ENCODE data around the gene PLPP3. TPM values are rescaled to one million over a fixed set of nuclear protein-coding genes. Genes with fewer than 3 reads are reported as not detected.

PLPP3 gene
- total and polyA plus RNA-seq, 2 experiments from 2014 or later: 41.9 to 61.9 TPM

- no peak for TF ChIP-seq ZNF462 (CRISPR knock-in tag; IDR thresholded peaks at IDR 0.05)
- no peak for TF ChIP-seq ZNF114 (CRISPR knock-in tag; IDR thresholded peaks at IDR 0.05)
- no peak for TF ChIP-seq POLR2AphosphoS5 (IDR thresholded peaks at IDR 0.05; ENCODE audit: low read depth)
- TF ChIP-seq STAT1 (IDR thresholded peaks at IDR 0.05; ENCODE audit: unreplicated experiment): no peak
- no peak for TF ChIP-seq EZH2 (IDR thresholded peaks at IDR 0.05; ENCODE audit: low read depth, unreplicated experiment)
These were observed 26.3 kb downstream of the PLPP3 start (continued) for GRCh38 chr1:56553046-56553445.

- peaks cover 3% of the 10 kb centered on the region for H4K20me1 ChIP-seq (replicated peaks; ENCODE audit: insufficient read depth)
- no peaks in the 10 kb centered on the region for H3K36me3 ChIP-seq (ENCODE audit: insufficient read depth)
- peaks cover 11% of the 10 kb centered on the region for H3K27me3 Mint-ChIP-seq (ENCODE audit: insufficient read depth, low read depth, poor library complexity)
- H3K4me2 ChIP-seq: peak overlapping the region; percentile 47
- DNase-seq (ENCODE audit: low spot score) (no peak), ATAC-seq (no peak)
- H3F3A ChIP-seq (replicated peaks; ENCODE audit: low read depth): peaks cover 10% of the 10 kb centered on the region
- no peak overlapping the region for H2AFZ ChIP-seq
- no peaks in the 10 kb centered on the region for H3K27me3 ChIP-seq (ENCODE audit: insufficient read depth)
- H3K4me1 ChIP-seq (ENCODE audit: insufficient read depth): peaks cover 88% of the 10 kb centered on the region
- H3K9me2 ChIP-seq (ENCODE audit: insufficient read depth): no peaks in the 10 kb centered on the region
- H3K9me3 Mint-ChIP-seq: no peaks in the 10 kb centered on the region
- H3K4me3 Mint-ChIP-seq: no peak overlapping the region
- 0 out of 2 replicates have a peak overlapping the region, but pooled peaks have one; percentile 9 for H3K4me3 ChIP-seq
- H3K79me2 ChIP-seq (replicated peaks; ENCODE audit: insufficient read depth): peaks cover 90% of the 10 kb centered on the region
- H3K4me1 Mint-ChIP-seq: peaks cover 77% of the 10 kb centered on the region
- H3K36me3 Mint-ChIP-seq (ENCODE audit: low read depth): peaks cover 7% of the 10 kb centered on the region; the same call in 2 of the 3 replicates
- peak overlapping the region; percentile 97 for H3K27ac ChIP-seq (ENCODE audit: low read depth)
- peak overlapping the region; percentile 75; the same call in 1 of the 2 replicates for H3K27ac Mint-ChIP-seq
- TF ChIP-seq NANOG (IDR thresholded peaks at IDR 0.05; ENCODE audit: borderline replicate concordance) (no peak), STAT1 (IDR thresholded peaks at IDR 0.05; ENCODE audit: unreplicated experiment) (no peak), EZH2 (IDR thresholded peaks at IDR 0.05; ENCODE audit: low read depth, unreplicated experiment) (no peak), ZNF331 (CRISPR knock-in tag; IDR thresholded peaks at IDR 0.05; ENCODE audit: low read depth) (no peak), ZNF462 (CRISPR knock-in tag; IDR thresholded peaks at IDR 0.05) (no peak), JUNB (IDR thresholded peaks at IDR 0.05; ENCODE audit: unreplicated experiment) (no peak)
- TF ChIP-seq, protein P1, sequence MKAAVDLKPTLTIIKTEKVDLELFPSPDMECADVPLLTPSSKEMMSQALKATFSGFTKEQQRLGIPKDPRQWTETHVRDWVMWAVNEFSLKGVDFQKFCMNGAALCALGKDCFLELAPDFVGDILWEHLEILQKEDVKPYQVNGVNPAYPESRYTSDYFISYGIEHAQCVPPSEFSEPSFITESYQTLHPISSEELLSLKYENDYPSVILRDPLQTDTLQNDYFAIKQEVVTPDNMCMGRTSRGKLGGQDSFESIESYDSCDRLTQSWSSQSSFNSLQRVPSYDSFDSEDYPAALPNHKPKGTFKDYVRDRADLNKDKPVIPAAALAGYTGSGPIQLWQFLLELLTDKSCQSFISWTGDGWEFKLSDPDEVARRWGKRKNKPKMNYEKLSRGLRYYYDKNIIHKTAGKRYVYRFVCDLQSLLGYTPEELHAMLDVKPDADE (IDR thresholded peaks at IDR 0.05): no peak
These were observed 27.0 kb downstream of the PLPP3 start for GRCh38 chr1:56552349-56552748.
